ENCODE measurements around the gene EPHB2. TPM values are rescaled to one million over a fixed set of nuclear protein-coding genes. Genes with fewer than 3 reads are reported as not detected.

EPHB2 gene
- total and polyA plus RNA-seq, 2 of the 4 experiments (the other 2 are of a cell fraction), result 52.3 to 58.8 TPM

DNA sequence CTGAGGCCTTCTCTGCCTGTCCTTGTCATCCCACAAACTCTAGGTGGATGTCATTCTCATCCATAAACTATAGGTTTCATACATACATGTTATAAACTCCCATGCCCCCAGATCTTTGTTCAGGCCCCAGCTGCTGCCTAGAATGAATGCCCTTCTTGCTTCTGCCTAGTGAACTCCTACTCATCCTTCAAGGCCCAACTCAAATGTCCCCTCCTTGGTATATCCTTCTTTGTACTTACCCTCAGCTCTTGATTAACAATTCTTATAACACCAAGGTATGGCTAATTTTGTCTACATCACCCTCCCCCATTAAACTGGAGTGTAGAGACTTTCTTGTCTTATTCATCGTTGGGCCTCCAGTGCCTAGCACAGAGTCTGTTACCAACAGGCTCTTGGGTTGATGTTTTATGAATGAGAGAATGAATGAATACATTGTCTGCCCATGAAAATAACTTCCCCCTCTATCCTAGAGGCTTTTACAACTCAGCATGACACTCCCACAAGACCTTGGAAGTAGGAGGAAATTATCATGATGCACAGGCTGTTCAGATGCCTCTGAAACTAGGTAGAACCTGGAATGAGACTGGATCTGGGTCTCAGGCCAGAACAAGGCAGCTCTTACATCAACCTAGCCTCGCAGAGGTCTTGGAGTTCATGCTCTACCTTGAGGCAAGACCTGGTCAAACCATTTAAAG, 26.9 kb downstream of the EPHB2 start:
- no peak for DNase-seq
- Histone ChIP-seq H3K36me3 (ENCODE audit: control insufficient read depth, insufficient read depth, low read length) (no peaks in the 10 kb centered on the region), H2AFZ (replicated peaks; ENCODE audit: low read length, poor library complexity) (no peak overlapping the region), H2BK5ac (ENCODE audit: low read depth, low read length, poor library complexity, severe bottlenecking) (no peak overlapping the region), H3K4me3 (ENCODE audit: insufficient read depth, low read depth, low read length) (no peak overlapping the region), H4K5ac (ENCODE audit: low read depth, low read length) (no peak overlapping the region), H4K91ac (ENCODE audit: insufficient read depth, low read depth, low read length) (peak overlapping the region; percentile 64; the same call in 1 of the 2 replicates), H3K79me1 (ENCODE audit: low read depth in 1 of 2, low read length in 2 of 2) (peaks cover 35 to 93% of the 10 kb centered on the region in 2 experiments), H3K18ac (ENCODE audit: low read depth, low read length) (no peak overlapping the region), H3K56ac (ENCODE audit: extremely low read depth, insufficient read depth, low read length) (no peak overlapping the region), H4K8ac (ENCODE audit: low read depth in 2 of 2, low read length in 2 of 2) (no peak overlapping the region), H3K9me1 (ENCODE audit: insufficient read depth, low read length) (peaks cover 46% of the 10 kb centered on the region), H2BK120ac (ENCODE audit: low read depth, low read length) (peak overlapping the region; percentile 49), H2AK9ac (replicated peaks; ENCODE audit: low read depth, low read length, poor library complexity) (no peak overlapping the region), H2BK20ac (ENCODE audit: low read depth, low read length) (peak overlapping the region; percentile 59; the same call in 1 of the 2 replicates), H3K4ac (ENCODE audit: low read depth, low read length) (peak overlapping the region; percentile 76), H3K27ac (ENCODE audit: insufficient read depth, low read length) (no peak overlapping the region), H3K23ac (ENCODE audit: low read depth, low read length) (no peak overlapping the region), H3K4me2 (ENCODE audit: low read depth, low read length) (no peak overlapping the region), H4K20me1 (ENCODE audit: insufficient read depth, low read length) (peaks cover 34% of the 10 kb centered on the region), H3K27me3 (ENCODE audit: control insufficient read depth, insufficient read depth, low read length) (no peaks in the 10 kb centered on the region), H3K4me1 (ENCODE audit: control insufficient read depth, insufficient read depth, low read length) (peaks cover 29% of the 10 kb centered on the region), H3K9ac (ENCODE audit: low read depth, low read length) (no peak overlapping the region), H3K9me3 (ENCODE audit: control insufficient read depth, insufficient read depth, low read length) (no peaks in the 10 kb centered on the region), H2BK15ac (ENCODE audit: low read depth, low read length) (peak overlapping the region; percentile 47; the same call in 1 of the 3 replicates), H2AK5ac (ENCODE audit: low read depth, low read length) (peak overlapping the region; percentile 67; the same call in 1 of the 2 replicates), H3K14ac (replicated peaks; ENCODE audit: low read depth, low read length) (peak overlapping the region; percentile 64)
- ChIA-PET POLR2A (ENCODE audit: unreplicated experiment) (no interaction called here), CTCF (no interaction called here)
- dilution Hi-C loops (cut with HindIII; ENCODE audit: low sequenced_read_pairs, unreplicated experiment) (no loop called here), in situ Hi-C loops (cut with MboI; ENCODE audit: low sequenced_read_pairs) (no loop called here), intact Hi-C loops (cut with micrococcal nuclease) (no loop called here)
- TF ChIP-seq, protein P1, sequence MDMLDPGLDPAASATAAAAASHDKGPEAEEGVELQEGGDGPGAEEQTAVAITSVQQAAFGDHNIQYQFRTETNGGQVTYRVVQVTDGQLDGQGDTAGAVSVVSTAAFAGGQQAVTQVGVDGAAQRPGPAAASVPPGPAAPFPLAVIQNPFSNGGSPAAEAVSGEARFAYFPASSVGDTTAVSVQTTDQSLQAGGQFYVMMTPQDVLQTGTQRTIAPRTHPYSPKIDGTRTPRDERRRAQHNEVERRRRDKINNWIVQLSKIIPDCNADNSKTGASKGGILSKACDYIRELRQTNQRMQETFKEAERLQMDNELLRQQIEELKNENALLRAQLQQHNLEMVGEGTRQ (IDR thresholded peaks at IDR 0.05; ENCODE audit: low read depth, low read length), result no peak
- TF ChIP-seq RFX5 (IDR thresholded peaks at IDR 0.05; ENCODE audit: low read depth, low read length), result no peak
- TF ChIP-seq CHD1 (IDR thresholded peaks at IDR 0.05; ENCODE audit: low read depth, low read length), result no peak
- TF ChIP-seq MXI1 (IDR thresholded peaks at IDR 0.05; ENCODE audit: borderline replicate concordance, low read depth, low read length), result no peak
- TF ChIP-seq CEBPB (IDR thresholded peaks at IDR 0.05; ENCODE audit: low read depth, low read length), result no peak
- TF ChIP-seq RCOR1 (IDR thresholded peaks at IDR 0.05; ENCODE audit: insufficient replicate concordance, low read length), result no peak
- TF ChIP-seq MAFK (IDR thresholded peaks at IDR 0.05; ENCODE audit: low read depth, low read length), result no peak
- TF ChIP-seq, protein P2, sequence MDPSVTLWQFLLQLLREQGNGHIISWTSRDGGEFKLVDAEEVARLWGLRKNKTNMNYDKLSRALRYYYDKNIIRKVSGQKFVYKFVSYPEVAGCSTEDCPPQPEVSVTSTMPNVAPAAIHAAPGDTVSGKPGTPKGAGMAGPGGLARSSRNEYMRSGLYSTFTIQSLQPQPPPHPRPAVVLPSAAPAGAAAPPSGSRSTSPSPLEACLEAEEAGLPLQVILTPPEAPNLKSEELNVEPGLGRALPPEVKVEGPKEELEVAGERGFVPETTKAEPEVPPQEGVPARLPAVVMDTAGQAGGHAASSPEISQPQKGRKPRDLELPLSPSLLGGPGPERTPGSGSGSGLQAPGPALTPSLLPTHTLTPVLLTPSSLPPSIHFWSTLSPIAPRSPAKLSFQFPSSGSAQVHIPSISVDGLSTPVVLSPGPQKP (IDR thresholded peaks at IDR 0.05; ENCODE audit: borderline replicate concordance, low read depth, low read length), result no peak
- no peak for TF ChIP-seq FOS (IDR thresholded peaks at IDR 0.05; ENCODE audit: low read depth, low read length)
- TF ChIP-seq, protein P3, sequence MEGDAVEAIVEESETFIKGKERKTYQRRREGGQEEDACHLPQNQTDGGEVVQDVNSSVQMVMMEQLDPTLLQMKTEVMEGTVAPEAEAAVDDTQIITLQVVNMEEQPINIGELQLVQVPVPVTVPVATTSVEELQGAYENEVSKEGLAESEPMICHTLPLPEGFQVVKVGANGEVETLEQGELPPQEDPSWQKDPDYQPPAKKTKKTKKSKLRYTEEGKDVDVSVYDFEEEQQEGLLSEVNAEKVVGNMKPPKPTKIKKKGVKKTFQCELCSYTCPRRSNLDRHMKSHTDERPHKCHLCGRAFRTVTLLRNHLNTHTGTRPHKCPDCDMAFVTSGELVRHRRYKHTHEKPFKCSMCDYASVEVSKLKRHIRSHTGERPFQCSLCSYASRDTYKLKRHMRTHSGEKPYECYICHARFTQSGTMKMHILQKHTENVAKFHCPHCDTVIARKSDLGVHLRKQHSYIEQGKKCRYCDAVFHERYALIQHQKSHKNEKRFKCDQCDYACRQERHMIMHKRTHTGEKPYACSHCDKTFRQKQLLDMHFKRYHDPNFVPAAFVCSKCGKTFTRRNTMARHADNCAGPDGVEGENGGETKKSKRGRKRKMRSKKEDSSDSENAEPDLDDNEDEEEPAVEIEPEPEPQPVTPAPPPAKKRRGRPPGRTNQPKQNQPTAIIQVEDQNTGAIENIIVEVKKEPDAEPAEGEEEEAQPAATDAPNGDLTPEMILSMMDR (conservative IDR thresholded peaks at IDR 0.05; ENCODE audit: low read depth, low read length), result no peak
- no peak for ATAC-seq (ENCODE audit: low read depth)
- WGBS, 2 experiments (ENCODE audit: extremely low coverage in 2 of 2, insufficient read length in 1 of 2), result no CpG with 5 or more reads among the region's 2 CpGs
- no TSS peak for BruUV-seq (replicated peaks)

All from IMR-90 (cell line).